GM06990 (cell line): ENCODE measurements around the gene PPARG.

Experiments used
- DNase-seq: peaks from one replicate; pipeline ENCODE4 v3.0.0-alpha.2; 2011; ENCODE audit not compliant: insufficient read length; ENCODE audit errors: extremely low read depth
- H3K27me3 ChIP-seq: replicated peaks from 2 replicates; pipeline ENCODE4 v1.6.0; 2011; ENCODE audit warnings: low read length; ENCODE audit not compliant: control insufficient read depth, insufficient read depth
- H3K36me3 ChIP-seq: 2 replicates; pipeline ENCODE4 v1.5.1; 2011; ENCODE audit warnings: low read length; ENCODE audit not compliant: control insufficient read depth, insufficient read depth
- H3K4me3 ChIP-seq: replicated peaks from 2 replicates; pipeline ENCODE4 v1.5.1; 2011; ENCODE audit warnings: low read depth, mild to moderate bottlenecking, control low read depth, low read length
- CTCF ChIP-seq: IDR thresholded peaks from 2 replicates; pipeline ENCODE4 v1.5.1; 2011; ENCODE audit warnings: low read length, control low read depth, mild to moderate bottlenecking, inconsistent platforms; ENCODE audit not compliant: insufficient read depth, poor library complexity, severe bottlenecking

The PPARG gene

GRCh38 chr3:12335421-12335820, 46.6 kb downstream of the PPARG start:
- no peak for DNase-seq
- Histone ChIP-seq H3K36me3 (no peaks in the 10 kb centered on the region), H3K4me3 (no peak overlapping the region), H3K27me3 (no peaks in the 10 kb centered on the region)
- no peak for TF ChIP-seq CTCF

DNA sequence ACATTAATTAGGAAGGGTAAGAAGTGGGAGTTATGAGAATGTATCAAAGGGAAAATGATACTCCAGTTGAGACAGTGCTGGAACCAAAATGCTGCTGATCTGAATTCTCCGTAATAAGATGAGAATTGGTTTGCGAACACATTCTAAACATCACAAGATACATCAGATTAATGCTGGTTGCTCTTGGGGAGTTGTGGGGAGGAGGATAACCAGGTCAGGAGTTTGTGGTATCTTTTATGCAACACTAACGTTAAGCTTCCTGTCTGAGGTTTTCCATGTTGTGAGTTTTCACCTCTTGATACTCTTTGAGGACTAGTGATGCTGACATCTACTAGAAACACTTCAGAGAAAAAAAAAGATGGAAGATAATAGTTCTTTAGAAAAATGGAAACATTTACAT, 47.2 kb downstream of the PPARG start:
- Histone ChIP-seq H3K36me3 (no peaks in the 10 kb centered on the region), H3K27me3 (no peaks in the 10 kb centered on the region), H3K4me3 (no peak overlapping the region)
- DNase-seq = no peak
- no peak for TF ChIP-seq CTCF

- Histone ChIP-seq H3K27me3 (no peaks in the 10 kb centered on the region), H3K36me3 (no peaks in the 10 kb centered on the region), H3K4me3 (no peak overlapping the region)
- no peak for TF ChIP-seq CTCF
- DNase-seq = no peak
Observed at GRCh38 chr3:12338595-12339546, 50.0 kb downstream of the PPARG start.

GRCh38 chr3:12339701-12340480, 51.0 kb downstream of the PPARG start:
- no peaks in the 10 kb centered on the region for H3K36me3 ChIP-seq
- no peak overlapping the region for H3K4me3 ChIP-seq
- no peak for TF ChIP-seq CTCF
- no peak for DNase-seq
- no peaks in the 10 kb centered on the region for H3K27me3 ChIP-seq

DNA sequence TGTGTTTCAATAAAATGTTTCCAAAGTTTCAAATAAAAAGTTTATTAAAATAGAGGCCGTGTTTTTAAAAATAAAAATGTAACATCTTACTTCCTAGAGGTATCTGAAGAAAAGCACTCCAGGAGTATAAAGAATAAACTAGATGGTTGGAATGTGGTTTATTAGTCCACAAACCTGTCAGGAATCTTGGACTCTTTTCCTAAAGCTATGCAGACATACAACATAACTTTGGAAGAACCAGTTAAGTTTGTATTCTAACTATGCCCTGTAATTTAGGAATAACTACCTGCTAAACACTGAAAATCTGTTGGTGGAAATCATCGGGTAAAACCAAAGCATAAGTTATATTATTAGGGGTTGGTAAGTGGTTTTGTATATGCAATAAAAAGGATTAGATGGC, 51.6 kb downstream of the PPARG start:
- H3K36me3 ChIP-seq = no peaks in the 10 kb centered on the region
- DNase-seq = no peak

More for the DNA sequence above, 51.6 kb downstream of the PPARG start:
- H3K27me3 ChIP-seq = no peaks in the 10 kb centered on the region
- no peak overlapping the region for H3K4me3 ChIP-seq
- TF ChIP-seq CTCF = no peak
